ENCODE results near the gene TTF2. TPM values are rescaled to one million over a fixed set of nuclear protein-coding genes. Genes with fewer than 3 reads are reported as not detected.

Gene TTF2
- total and polyA plus RNA-seq, 2 of the 8 experiments (the other 6 are each of a cell fraction or from before 2014, with no cell fraction given) = 16.9 to 89.6 TPM

DNA sequence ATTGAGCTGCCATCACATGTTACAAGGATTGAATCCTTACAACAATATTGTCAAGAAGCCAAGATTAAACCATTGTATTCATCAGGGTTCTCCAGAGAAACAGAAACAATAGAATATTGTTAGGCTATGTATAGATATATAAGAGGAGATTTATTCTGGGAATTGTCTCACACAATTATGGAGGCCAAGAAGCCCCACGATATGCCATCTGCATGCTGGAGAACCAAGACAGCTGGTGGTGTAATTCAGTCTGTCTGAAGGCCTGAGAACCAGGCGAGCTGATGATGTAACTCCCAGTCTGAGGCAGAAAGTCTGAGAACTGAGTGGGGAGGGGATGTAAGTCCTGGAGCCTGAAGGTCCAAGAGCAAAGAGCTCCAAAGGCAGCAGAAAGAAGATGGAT lies 14.5 kb upstream of the TTF2 start (continued):
- TF ChIP-seq, protein P1, sequence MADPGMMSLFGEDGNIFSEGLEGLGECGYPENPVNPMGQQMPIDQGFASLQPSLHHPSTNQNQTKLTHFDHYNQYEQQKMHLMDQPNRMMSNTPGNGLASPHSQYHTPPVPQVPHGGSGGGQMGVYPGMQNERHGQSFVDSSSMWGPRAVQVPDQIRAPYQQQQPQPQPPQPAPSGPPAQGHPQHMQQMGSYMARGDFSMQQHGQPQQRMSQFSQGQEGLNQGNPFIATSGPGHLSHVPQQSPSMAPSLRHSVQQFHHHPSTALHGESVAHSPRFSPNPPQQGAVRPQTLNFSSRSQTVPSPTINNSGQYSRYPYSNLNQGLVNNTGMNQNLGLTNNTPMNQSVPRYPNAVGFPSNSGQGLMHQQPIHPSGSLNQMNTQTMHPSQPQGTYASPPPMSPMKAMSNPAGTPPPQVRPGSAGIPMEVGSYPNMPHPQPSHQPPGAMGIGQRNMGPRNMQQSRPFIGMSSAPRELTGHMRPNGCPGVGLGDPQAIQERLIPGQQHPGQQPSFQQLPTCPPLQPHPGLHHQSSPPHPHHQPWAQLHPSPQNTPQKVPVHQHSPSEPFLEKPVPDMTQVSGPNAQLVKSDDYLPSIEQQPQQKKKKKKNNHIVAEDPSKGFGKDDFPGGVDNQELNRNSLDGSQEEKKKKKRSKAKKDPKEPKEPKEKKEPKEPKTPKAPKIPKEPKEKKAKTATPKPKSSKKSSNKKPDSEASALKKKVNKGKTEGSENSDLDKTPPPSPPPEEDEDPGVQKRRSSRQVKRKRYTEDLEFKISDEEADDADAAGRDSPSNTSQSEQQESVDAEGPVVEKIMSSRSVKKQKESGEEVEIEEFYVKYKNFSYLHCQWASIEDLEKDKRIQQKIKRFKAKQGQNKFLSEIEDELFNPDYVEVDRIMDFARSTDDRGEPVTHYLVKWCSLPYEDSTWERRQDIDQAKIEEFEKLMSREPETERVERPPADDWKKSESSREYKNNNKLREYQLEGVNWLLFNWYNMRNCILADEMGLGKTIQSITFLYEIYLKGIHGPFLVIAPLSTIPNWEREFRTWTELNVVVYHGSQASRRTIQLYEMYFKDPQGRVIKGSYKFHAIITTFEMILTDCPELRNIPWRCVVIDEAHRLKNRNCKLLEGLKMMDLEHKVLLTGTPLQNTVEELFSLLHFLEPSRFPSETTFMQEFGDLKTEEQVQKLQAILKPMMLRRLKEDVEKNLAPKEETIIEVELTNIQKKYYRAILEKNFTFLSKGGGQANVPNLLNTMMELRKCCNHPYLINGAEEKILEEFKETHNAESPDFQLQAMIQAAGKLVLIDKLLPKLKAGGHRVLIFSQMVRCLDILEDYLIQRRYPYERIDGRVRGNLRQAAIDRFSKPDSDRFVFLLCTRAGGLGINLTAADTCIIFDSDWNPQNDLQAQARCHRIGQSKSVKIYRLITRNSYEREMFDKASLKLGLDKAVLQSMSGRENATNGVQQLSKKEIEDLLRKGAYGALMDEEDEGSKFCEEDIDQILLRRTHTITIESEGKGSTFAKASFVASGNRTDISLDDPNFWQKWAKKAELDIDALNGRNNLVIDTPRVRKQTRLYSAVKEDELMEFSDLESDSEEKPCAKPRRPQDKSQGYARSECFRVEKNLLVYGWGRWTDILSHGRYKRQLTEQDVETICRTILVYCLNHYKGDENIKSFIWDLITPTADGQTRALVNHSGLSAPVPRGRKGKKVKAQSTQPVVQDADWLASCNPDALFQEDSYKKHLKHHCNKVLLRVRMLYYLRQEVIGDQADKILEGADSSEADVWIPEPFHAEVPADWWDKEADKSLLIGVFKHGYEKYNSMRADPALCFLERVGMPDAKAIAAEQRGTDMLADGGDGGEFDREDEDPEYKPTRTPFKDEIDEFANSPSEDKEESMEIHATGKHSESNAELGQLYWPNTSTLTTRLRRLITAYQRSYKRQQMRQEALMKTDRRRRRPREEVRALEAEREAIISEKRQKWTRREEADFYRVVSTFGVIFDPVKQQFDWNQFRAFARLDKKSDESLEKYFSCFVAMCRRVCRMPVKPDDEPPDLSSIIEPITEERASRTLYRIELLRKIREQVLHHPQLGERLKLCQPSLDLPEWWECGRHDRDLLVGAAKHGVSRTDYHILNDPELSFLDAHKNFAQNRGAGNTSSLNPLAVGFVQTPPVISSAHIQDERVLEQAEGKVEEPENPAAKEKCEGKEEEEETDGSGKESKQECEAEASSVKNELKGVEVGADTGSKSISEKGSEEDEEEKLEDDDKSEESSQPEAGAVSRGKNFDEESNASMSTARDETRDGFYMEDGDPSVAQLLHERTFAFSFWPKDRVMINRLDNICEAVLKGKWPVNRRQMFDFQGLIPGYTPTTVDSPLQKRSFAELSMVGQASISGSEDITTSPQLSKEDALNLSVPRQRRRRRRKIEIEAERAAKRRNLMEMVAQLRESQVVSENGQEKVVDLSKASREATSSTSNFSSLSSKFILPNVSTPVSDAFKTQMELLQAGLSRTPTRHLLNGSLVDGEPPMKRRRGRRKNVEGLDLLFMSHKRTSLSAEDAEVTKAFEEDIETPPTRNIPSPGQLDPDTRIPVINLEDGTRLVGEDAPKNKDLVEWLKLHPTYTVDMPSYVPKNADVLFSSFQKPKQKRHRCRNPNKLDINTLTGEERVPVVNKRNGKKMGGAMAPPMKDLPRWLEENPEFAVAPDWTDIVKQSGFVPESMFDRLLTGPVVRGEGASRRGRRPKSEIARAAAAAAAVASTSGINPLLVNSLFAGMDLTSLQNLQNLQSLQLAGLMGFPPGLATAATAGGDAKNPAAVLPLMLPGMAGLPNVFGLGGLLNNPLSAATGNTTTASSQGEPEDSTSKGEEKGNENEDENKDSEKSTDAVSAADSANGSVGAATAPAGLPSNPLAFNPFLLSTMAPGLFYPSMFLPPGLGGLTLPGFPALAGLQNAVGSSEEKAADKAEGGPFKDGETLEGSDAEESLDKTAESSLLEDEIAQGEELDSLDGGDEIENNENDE (IDR thresholded peaks at IDR 0.05; ENCODE audit: insufficient replicate concordance, low read length) = no peak
- TF ChIP-seq SP4 (IDR thresholded peaks at IDR 0.05; ENCODE audit: low read length) = no peak
- no peak for TF ChIP-seq RNF2 (IDR thresholded peaks at IDR 0.05; ENCODE audit: borderline replicate concordance, low read depth, low read length, missing control alignments, poor library complexity, severe bottlenecking)
- no peak for TF ChIP-seq MAFK (IDR thresholded peaks at IDR 0.05; ENCODE audit: low read depth, low read length)
- no peak for TF ChIP-seq TAF1 (IDR thresholded peaks at IDR 0.05; ENCODE audit: low read depth, low read length)
